Activated B cell treated with CpG ODN at 0.5 μM for 24 hours (primary cell): Measurements from ENCODE around the gene BAIAP2L1. TPM values are rescaled to one million over a fixed set of nuclear protein-coding genes. Genes with fewer than 3 reads are reported as not detected.

ENCODE experiments used
- ATAC-seq: fragments of 200-7000 bp; cut with Tn5 transposase; one replicate; pipeline ENCODE4 v1.10.0; 2021; ENCODE audit warnings: low read depth, mild to moderate bottlenecking, moderate library complexity
- CTCF ChIA-PET: fragments of 350-600 bp; sonication (Branson Sonifier 250); formaldehyde crosslinking; loops from one replicate; lab custom pipeline; 2021; ENCODE audit warnings: antibody characterized with exemption; lab: Charles Lee
- POLR2A ChIA-PET: fragments of 350-600 bp; sonication (Branson Sonifier 250); formaldehyde crosslinking; loops from one replicate; lab custom pipeline; 2021; ENCODE audit warnings: antibody characterized with exemption; lab: Charles Lee
- DNase-seq: peaks from one replicate; pipeline ENCODE4 v3.0.0; 2022
- H3K27ac Mint-ChIP-seq: one replicate; pipeline ENCODE4 v1.8.0; 2020; ENCODE audit warnings: mixed read lengths
- H3K27me3 Mint-ChIP-seq: one replicate; pipeline ENCODE4 v1.8.0; 2021; ENCODE audit warnings: mixed read lengths
- H3K36me3 Mint-ChIP-seq: one replicate; pipeline ENCODE4 v1.8.0; 2021; ENCODE audit warnings: low read depth, mixed read lengths
- H3K4me1 Mint-ChIP-seq: one replicate; pipeline ENCODE4 v1.8.0; 2021; ENCODE audit warnings: mixed read lengths
- H3K4me3 Mint-ChIP-seq: one replicate; pipeline ENCODE4 v1.8.0; 2020; ENCODE audit warnings: mild to moderate bottlenecking, mixed read lengths
- H3K9me3 Mint-ChIP-seq: one replicate; pipeline ENCODE4 v1.8.0; 2020; ENCODE audit warnings: mixed read lengths
- intact Hi-C: fragments of 100-400 bp; cut with micrococcal nuclease; formaldehyde crosslinking; loops from one replicate; pipeline ENCODE4 v1.15.1; 2024
- total RNA-seq: library from RNA; stranded (reverse); gene quantifications from 2 replicates; pipeline ENCODE4 v1.2.3, GENCODE V29; 2022
- TF ChIP-seq, protein P1 (sequence below): fragments of 200-600 bp; IDR thresholded peaks from one replicate; pipeline ENCODE4 v1.8.0; 2022; ENCODE audit warnings: antibody characterized with exemption, mild to moderate bottlenecking

Gene BAIAP2L1
- total RNA-seq, 1 donor from 2014 or later, result 8.1 TPM

DNA sequence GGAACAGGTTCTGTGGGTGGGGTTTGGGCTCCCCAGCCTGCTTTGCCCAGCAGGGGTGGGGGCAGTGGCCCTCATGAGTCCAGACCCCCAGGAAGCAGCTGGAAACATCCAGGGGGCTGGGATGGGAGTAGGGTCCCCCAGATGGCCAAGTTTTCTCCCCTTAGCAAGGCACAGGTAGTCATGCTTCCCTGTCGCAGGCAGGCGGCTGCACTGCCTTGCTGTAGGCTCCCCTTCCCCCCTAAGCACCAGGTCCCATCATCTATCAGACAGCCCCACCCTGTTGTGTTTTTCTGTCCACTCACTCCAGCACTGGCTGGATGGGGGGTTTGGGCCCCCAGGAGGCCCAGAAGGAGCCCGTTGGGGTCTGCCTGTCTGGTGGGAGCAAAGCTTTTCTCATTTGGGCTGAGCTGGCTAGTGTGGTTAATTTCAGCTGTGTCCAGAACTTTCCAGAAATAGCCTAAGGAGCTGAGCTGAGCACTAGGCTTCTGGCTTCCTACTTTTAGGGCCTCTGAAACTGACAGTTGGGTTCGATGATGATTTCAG lies 111.5 kb downstream of the BAIAP2L1 start:
- Mint-ChIP-seq H3K9me3 (no peaks in the 10 kb centered on the region), H3K27me3 (no peaks in the 10 kb centered on the region), H3K4me3 (no peak overlapping the region), H3K4me1 (peaks cover 13% of the 10 kb centered on the region), H3K36me3 (peaks cover 33% of the 10 kb centered on the region), H3K27ac (no peak overlapping the region)
- no peak for DNase-seq
- POLR2A ChIA-PET, result no interaction called here
- ATAC-seq, result no peak
- CTCF ChIA-PET, result interaction anchor here (0.6 kb wide), 1 partner anchor 584 kb away, joined by 3 read pairs; no protein-coding TSS in a partner anchor
- intact Hi-C loops, result loop anchor here (10.0 kb wide), 1 partner anchor 1175 kb away; the partner anchor contains the start of gene SDHAF3
- TF ChIP-seq, protein P1, sequence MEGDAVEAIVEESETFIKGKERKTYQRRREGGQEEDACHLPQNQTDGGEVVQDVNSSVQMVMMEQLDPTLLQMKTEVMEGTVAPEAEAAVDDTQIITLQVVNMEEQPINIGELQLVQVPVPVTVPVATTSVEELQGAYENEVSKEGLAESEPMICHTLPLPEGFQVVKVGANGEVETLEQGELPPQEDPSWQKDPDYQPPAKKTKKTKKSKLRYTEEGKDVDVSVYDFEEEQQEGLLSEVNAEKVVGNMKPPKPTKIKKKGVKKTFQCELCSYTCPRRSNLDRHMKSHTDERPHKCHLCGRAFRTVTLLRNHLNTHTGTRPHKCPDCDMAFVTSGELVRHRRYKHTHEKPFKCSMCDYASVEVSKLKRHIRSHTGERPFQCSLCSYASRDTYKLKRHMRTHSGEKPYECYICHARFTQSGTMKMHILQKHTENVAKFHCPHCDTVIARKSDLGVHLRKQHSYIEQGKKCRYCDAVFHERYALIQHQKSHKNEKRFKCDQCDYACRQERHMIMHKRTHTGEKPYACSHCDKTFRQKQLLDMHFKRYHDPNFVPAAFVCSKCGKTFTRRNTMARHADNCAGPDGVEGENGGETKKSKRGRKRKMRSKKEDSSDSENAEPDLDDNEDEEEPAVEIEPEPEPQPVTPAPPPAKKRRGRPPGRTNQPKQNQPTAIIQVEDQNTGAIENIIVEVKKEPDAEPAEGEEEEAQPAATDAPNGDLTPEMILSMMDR, result no peak

DNA sequence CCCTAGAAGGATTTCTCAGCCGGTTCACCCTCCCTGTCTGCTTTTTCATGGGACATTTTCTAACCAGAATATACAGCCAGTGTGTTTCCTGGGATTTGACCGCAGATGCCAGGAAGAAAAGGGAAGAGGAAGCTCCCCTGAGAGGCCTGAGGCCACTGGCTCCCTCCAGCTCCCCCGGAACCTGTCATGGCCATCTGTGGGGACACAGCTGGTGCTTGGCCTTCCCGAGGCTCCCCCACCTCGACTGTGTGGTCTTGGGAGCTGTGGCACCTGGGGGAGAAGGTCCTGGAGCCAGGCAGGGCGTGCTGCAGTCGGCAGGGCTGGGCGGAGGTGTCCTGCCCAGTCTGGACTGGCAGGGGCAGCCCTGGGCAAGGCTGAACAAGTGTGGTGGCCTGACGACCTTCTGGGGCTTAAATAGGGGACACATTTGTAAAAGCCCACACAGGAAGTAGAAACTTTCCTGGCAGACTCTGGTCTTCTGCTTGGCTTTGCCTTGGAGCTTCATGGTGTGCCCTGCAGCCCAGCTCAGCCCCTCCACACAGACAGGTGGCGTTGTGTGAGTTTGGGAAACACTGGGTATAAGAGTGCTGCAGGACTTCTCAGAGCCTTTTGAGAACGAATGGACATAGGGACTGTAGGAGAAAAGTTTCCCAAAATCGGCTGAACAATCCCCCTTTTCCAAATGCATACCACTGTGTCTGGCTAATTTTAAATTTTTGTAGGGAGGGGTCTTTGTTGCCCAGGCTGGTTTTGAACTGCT lies 112.6 kb downstream of the BAIAP2L1 start:
- ATAC-seq (no peak), DNase-seq (no peak)
- no peaks in the 10 kb centered on the region for H3K9me3 Mint-ChIP-seq
- peaks cover 24% of the 10 kb centered on the region for H3K4me1 Mint-ChIP-seq
- H3K4me3 Mint-ChIP-seq, result no peak overlapping the region
- ChIA-PET CTCF (no interaction called here), POLR2A (interaction anchor here (0.9 kb wide), 1 partner anchor 113 kb away, joined by 5 read pairs; the partner anchor contains the start of gene BAIAP2L1)
- H3K27me3 Mint-ChIP-seq, result no peaks in the 10 kb centered on the region
- H3K27ac Mint-ChIP-seq, result no peak overlapping the region
- intact Hi-C loops, result loop anchor here (10.0 kb wide), 1 partner anchor 1173 kb away; the partner anchor contains the start of gene SDHAF3
- peaks cover 25% of the 10 kb centered on the region for H3K36me3 Mint-ChIP-seq
- TF ChIP-seq, protein P1, result no peak

DNA sequence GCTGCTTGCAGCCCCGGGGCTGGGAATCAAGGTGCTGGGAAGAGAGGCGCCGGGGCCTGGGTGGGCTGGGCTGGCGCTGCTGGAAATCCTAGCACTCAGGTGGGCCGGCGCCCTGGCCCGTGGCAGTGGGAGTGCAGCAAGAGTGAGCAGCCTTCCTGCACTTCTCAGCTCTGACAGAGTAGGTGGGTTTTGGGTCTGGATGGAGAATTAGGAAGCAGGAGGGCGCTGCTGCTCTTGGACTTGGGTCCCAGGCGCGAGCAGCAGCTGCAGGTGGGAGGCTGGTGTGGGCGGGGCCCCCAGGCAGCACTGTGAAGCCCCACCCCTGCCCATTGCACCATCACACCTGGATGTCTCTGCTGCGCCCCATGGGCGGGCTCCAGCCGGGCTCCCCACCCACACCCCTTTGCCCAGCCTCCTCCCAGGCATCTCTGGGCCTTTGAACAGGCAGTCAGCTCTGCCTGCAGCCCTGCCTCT lies 113.4 kb downstream of the BAIAP2L1 start:
- intact Hi-C loops, result loop anchor here (10.0 kb wide), 1 partner anchor 1173 kb away; the partner anchor contains the start of gene SDHAF3
- Mint-ChIP-seq H3K27me3 (no peaks in the 10 kb centered on the region), H3K27ac (no peak overlapping the region), H3K4me1 (peaks cover 31% of the 10 kb centered on the region), H3K36me3 (peaks cover 20% of the 10 kb centered on the region), H3K4me3 (no peak overlapping the region), H3K9me3 (no peaks in the 10 kb centered on the region)
- CTCF ChIA-PET, result no interaction called here
- POLR2A ChIA-PET, result no interaction called here
- ATAC-seq (no peak), DNase-seq (no peak)
- TF ChIP-seq, protein P1, result no peak

GRCh38 chr7:98286701-98287485 lies 114.0 kb downstream of the BAIAP2L1 start:
- DNase-seq (no peak), ATAC-seq (no peak)
- H3K9me3 Mint-ChIP-seq, result no peaks in the 10 kb centered on the region
- ChIA-PET CTCF (no interaction called here), POLR2A (no interaction called here)
- peaks cover 15% of the 10 kb centered on the region for H3K36me3 Mint-ChIP-seq
- intact Hi-C loops, result loop anchor here (10.0 kb wide), 1 partner anchor 1172 kb away; the partner anchor contains the start of gene SDHAF3
- TF ChIP-seq, protein P1, result no peak
- H3K27me3 Mint-ChIP-seq, result no peaks in the 10 kb centered on the region
- peaks cover 35% of the 10 kb centered on the region for H3K4me1 Mint-ChIP-seq
- no peak overlapping the region for H3K27ac Mint-ChIP-seq
- H3K4me3 Mint-ChIP-seq, result no peak overlapping the region
